Calu3 (cell line): Measurements from ENCODE around the gene ARIH1. TPM values are rescaled to one million over a fixed set of nuclear protein-coding genes. Genes with fewer than 3 reads are reported as not detected.

Source experiments
- BruUV-seq: library from RNA; stranded (reverse); fragments of 400-500 nt; replicated peaks from 2 replicates; lab custom pipeline; 2021; lab: Mats Ljungman, UMichigan
- CTCF ChIA-PET: fragments of 300-600 bp; sonication (Branson Sonifier 250); formaldehyde crosslinking; loops from one replicate; lab custom pipeline; 2022; ENCODE audit warnings: antibody characterized with exemption; lab: Charles Lee
- DNase-seq: peaks from one replicate; pipeline ENCODE4 v3.0.0; 2022
- H3K27ac Mint-ChIP-seq: one replicate; pipeline ENCODE4 v1.8.0; 2022; ENCODE audit warnings: mixed read lengths; ENCODE audit not compliant: unreplicated experiment
- H3K27me3 Mint-ChIP-seq: one replicate; pipeline ENCODE4 v1.8.0; 2022; ENCODE audit warnings: mixed read lengths; ENCODE audit not compliant: unreplicated experiment
- H3K36me3 Mint-ChIP-seq: one replicate; pipeline ENCODE4 v1.8.0; 2022; ENCODE audit warnings: mild to moderate bottlenecking, moderate library complexity, mixed read lengths; ENCODE audit not compliant: insufficient read depth, unreplicated experiment
- H3K4me1 Mint-ChIP-seq: one replicate; pipeline ENCODE4 v1.8.0; 2022; ENCODE audit warnings: mild to moderate bottlenecking, low read depth, mixed read lengths; ENCODE audit not compliant: unreplicated experiment
- H3K4me3 Mint-ChIP-seq: one replicate; pipeline ENCODE4 v1.8.0; 2022; ENCODE audit warnings: mild to moderate bottlenecking, low read depth, moderate library complexity, mixed read lengths; ENCODE audit not compliant: unreplicated experiment
- H3K9me3 Mint-ChIP-seq: one replicate; pipeline ENCODE4 v1.8.0; 2022; ENCODE audit warnings: low read depth, mixed read lengths; ENCODE audit not compliant: unreplicated experiment
- intact Hi-C: fragments of 100-400 bp; cut with micrococcal nuclease; formaldehyde crosslinking; loops from one replicate; pipeline ENCODE4 v1.10.0; 2022; ENCODE audit not compliant: unreplicated experiment
- total RNA-seq: library from RNA; stranded (reverse); gene quantifications from 2 replicates; pipeline ENCODE4 v1.2.3, GENCODE V29; 2022
- TF ChIP-seq, protein P1 (sequence below): fragments of 200-600 bp; IDR thresholded peaks from one replicate; pipeline ENCODE4 v1.8.0; 2022; ENCODE audit warnings: antibody characterized with exemption; ENCODE audit not compliant: unreplicated experiment

ARIH1 gene
- total RNA-seq, 1 experiment from 2014 or later: 179 TPM

DNA sequence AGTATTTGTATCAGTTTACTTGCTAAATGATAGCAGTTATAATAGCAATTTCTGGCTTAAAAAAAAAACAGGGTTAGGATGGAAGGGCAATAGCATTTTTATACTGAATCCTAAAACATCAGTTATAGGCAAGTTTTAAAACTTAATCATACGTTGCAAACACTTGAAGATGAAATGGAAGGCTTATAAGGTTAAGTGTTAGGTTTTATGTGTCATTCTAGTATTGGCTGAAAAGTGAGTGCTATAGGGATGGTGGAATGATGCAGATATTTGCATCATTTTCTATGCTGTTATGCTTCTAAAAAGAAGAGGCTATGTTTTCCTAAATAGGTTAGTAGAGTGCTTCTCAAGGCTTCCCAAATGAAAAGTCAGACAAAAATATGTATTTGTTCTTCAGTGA lies 23.3 kb downstream of the ARIH1 start:
- TF ChIP-seq, protein P1, sequence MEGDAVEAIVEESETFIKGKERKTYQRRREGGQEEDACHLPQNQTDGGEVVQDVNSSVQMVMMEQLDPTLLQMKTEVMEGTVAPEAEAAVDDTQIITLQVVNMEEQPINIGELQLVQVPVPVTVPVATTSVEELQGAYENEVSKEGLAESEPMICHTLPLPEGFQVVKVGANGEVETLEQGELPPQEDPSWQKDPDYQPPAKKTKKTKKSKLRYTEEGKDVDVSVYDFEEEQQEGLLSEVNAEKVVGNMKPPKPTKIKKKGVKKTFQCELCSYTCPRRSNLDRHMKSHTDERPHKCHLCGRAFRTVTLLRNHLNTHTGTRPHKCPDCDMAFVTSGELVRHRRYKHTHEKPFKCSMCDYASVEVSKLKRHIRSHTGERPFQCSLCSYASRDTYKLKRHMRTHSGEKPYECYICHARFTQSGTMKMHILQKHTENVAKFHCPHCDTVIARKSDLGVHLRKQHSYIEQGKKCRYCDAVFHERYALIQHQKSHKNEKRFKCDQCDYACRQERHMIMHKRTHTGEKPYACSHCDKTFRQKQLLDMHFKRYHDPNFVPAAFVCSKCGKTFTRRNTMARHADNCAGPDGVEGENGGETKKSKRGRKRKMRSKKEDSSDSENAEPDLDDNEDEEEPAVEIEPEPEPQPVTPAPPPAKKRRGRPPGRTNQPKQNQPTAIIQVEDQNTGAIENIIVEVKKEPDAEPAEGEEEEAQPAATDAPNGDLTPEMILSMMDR: no peak
- intact Hi-C loops: no loop called here
- Mint-ChIP-seq H3K4me1 (peaks cover 16% of the 10 kb centered on the region), H3K27ac (no peak overlapping the region), H3K36me3 (no peaks in the 10 kb centered on the region), H3K4me3 (no peak overlapping the region), H3K27me3 (no peaks in the 10 kb centered on the region), H3K9me3 (no peaks in the 10 kb centered on the region)
- no peak for DNase-seq
- CTCF ChIA-PET: interaction anchor here (1.0 to 1.6 kb wide), 2 partner anchors 12 to 36 kb away, joined by 3 to 4 read pairs; no protein-coding TSS in a partner anchor
- BruUV-seq: no TSS peak

DNA sequence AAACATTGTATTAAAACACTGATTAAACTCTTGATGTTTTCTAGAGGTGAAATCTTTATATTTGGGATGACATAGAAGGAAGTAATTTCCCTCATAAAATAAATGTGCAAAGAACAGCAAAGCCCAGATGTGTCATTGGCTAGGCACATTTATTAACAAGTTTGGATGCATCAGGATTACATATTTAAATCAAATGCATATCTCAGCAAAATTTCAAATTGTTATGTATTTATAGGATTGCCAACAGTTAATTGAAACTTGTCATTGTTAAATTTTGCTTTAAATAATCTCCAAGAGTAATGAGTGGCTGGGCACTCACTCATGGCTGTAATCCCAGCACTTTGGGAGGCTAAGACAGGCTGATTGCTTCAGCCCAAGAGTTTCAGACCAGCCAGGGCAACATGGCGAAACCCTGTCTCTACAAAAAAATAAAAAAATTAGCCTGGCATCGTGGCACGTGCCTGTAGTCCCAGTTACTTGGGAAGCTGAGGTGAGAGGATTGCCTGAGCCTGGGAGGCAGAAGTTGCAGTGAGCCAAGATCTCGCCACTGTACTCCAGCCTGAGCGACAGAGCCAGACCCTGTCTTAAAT lies 28.2 kb downstream of the ARIH1 start:
- no TSS peak for BruUV-seq
- DNase-seq: no peak
- Mint-ChIP-seq H3K27me3 (no peaks in the 10 kb centered on the region), H3K4me1 (no peaks in the 10 kb centered on the region), H3K4me3 (no peak overlapping the region), H3K9me3 (no peaks in the 10 kb centered on the region), H3K36me3 (no peaks in the 10 kb centered on the region), H3K27ac (no peak overlapping the region)
- CTCF ChIA-PET: no interaction called here
- TF ChIP-seq, protein P1: no peak
- intact Hi-C loops: no loop called here

DNA sequence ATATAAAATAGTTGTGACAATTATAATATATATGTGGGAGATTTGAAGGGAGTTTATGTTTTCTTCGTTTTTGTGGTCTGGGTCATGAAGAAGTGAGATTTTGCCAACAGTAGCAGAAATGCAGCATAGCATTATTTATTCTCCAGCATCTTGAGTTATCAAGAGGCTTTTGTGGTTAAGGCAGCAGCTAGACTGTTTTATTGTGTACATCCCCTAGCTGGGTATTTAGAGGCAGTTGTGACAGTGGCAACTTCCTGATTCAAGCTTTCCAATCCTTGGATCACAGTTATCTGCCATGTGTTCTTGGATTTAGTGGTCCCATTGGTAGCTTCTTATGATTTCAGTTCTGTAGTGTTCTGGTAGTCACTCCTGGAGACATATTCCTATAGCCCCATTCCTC lies 29.0 kb downstream of the ARIH1 start:
- DNase-seq: no peak
- Mint-ChIP-seq H3K9me3 (no peaks in the 10 kb centered on the region), H3K4me3 (no peak overlapping the region), H3K27me3 (no peaks in the 10 kb centered on the region), H3K27ac (no peak overlapping the region), H3K36me3 (no peaks in the 10 kb centered on the region), H3K4me1 (no peaks in the 10 kb centered on the region)
- intact Hi-C loops: no loop called here
- CTCF ChIA-PET: no interaction called here
- TF ChIP-seq, protein P1: no peak
- no TSS peak for BruUV-seq

DNA sequence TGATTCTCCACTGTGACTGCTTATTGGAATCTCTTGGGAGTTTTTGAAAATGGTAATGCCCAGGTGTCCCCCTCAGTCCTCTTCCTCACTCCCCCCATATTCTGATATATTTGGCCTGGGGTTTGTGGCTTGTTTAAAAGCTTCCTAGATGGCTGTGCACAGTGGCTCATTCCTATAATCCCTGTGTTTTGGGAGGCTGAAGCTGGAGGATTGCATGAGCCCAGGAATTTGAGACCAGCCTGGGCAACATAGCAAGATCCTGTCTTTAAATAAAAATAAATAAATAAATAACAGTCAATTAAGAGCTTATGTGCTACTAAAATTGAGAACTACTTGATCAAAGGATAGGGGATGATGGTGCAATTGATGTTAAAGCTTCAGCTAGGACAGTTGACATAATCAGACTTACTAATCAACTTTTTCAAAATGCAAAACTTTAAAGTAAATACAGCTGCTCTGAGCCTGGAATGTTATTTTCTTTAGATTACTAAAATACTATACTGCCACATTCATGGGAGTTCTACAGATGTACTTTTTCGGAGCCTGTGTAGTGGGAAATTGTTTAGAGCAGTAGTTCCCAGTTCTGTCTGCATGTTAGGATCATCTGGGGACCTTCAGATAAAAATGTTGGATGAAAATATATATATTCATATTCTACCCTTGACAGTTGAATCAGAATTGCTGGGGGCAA lies 33.4 kb downstream of the ARIH1 start:
- TF ChIP-seq, protein P1: no peak
- intact Hi-C loops: no loop called here
- Mint-ChIP-seq H3K27me3 (no peaks in the 10 kb centered on the region), H3K36me3 (peaks cover 5% of the 10 kb centered on the region), H3K9me3 (no peaks in the 10 kb centered on the region), H3K27ac (no peak overlapping the region), H3K4me3 (no peak overlapping the region), H3K4me1 (peaks cover 10% of the 10 kb centered on the region)
- CTCF ChIA-PET: interaction anchor here (1.0 kb wide), 1 partner anchor 22 kb away, joined by 4 read pairs; no protein-coding TSS in a partner anchor
- no peak for DNase-seq
- BruUV-seq: no TSS peak
